Vagina (tissue), 2 donors: ENCODE data around the gene HNRNPAB. TPM values are rescaled to one million over a fixed set of nuclear protein-coding genes. Genes with fewer than 3 reads are reported as not detected.

Experiments
- DNase-seq, 2 donors: peaks; one replicate each; pipeline ENCODE4 v3.0.0-alpha.2; 2017; ENCODE audit errors: extremely low spot score in 2 of 2
- H3K27ac ChIP-seq: fragments of 200-600 bp; sonication (generic); one replicate; pipeline ENCODE4 v1.5.1; 2019
- H3K27me3 ChIP-seq: fragments of 200-600 bp; sonication (generic); one replicate; pipeline ENCODE4 v1.5.1; 2019
- H3K36me3 ChIP-seq, 2 donors: fragments of 200-600 bp; sonication (generic); one replicate each; pipeline ENCODE4 v1.5.1; 2017 to 2019
- H3K4me1 ChIP-seq: fragments of 200-600 bp; sonication (generic); one replicate; pipeline ENCODE4 v1.5.1; 2019
- H3K4me3 ChIP-seq, 2 donors: fragments of 200-600 bp; sonication (generic); 1 replicate in 1 of 2; 2 replicates in 1 of 2; pipeline ENCODE4 v1.5.1; 2016 to 2019
- H3K9me3 ChIP-seq: fragments of 200-600 bp; sonication (generic); one replicate; pipeline ENCODE4 v1.5.1; 2019
- POLR2A ChIP-seq, 2 donors: fragments of 450-650 bp; IDR thresholded peaks; one replicate each; pipeline ENCODE4 v1.6.1; 2017; ENCODE audit warnings: antibody characterized with exemption in 2 of 2, mild to moderate bottlenecking in 2 of 2, moderate library complexity in 2 of 2
- POLR2AphosphoS5 ChIP-seq, 2 donors: sonication (generic); formaldehyde crosslinking; IDR thresholded peaks; one replicate each; pipeline ENCODE4 v1.9.0; 2017; ENCODE audit warnings: antibody characterized with exemption in 2 of 2, mild to moderate bottlenecking in 2 of 2, low read depth in 1 of 2; ENCODE audit not compliant: insufficient read depth in 1 of 2
- intact Hi-C: fragments of 100-400 bp; cut with DNase I; formaldehyde crosslinking; loops from one replicate; pipeline ENCODE4 v1.15.1; 2023
- total RNA-seq: library from RNA; depleted of rRNA; stranded (reverse); fragments of >200 nt; gene quantifications from one replicate; pipeline ENCODE4 v1.2.3, GENCODE V29; 2016
- TF ChIP-seq, protein P1 (sequence below), 3 experiments: fragments of 450-650 bp in 2 of 3; fragments of 200-600 bp in 1 of 3; sonication (generic) in 1 of 3; IDR thresholded peaks; one replicate each; pipeline ENCODE4 v1.5.1; 2017 to 2019; ENCODE audit warnings: antibody characterized with exemption in 3 of 3, mild to moderate bottlenecking in 2 of 3, moderate library complexity in 2 of 3

Gene HNRNPAB
- total RNA-seq, 1 donor from 2014 or later: 92.6 TPM

DNA sequence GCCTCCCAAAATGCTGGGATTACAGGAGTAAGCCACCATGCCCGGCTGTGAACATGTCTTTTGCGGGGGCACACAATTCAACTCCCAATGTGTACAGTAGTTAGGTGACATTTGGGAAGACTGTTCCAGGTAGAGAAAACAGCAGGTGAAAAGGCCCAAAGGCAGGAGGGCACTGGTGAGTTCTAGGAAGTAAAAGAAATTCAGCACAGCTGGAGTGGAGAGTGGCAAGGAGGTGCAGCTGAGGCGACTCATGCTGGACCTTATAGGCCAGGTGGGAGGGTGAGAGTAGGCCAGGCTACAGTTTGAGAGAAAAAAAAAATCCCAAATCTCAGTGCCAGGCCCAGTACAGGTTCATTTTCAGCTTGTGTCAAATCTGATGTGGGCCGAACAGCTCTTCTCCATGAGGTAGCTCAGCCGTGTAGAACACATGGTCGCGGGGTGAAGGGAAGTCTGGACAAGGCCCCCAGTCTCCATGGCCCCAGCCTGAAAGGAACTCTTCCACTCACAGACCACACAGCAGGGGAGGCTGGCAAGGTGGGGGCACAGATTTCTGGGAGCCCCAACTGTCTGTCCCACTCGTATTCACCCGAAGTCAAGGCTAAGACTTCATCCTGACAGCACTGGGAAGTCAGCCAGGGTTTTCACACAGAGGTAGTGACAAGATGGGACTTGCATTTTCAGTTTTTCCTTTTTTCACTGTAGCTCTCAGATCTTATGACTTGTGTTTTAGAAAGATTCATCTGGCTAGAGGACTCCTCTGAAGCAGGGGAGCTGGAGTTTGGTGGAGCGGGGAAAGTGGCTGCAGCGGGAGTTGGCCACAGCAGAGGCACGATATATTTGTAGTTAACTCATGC is 4.5 kb upstream of the HNRNPAB start:
- intact Hi-C loops: no loop called here
- no peaks in the 10 kb centered on the region for H3K9me3 ChIP-seq
- TF ChIP-seq, protein P1, sequence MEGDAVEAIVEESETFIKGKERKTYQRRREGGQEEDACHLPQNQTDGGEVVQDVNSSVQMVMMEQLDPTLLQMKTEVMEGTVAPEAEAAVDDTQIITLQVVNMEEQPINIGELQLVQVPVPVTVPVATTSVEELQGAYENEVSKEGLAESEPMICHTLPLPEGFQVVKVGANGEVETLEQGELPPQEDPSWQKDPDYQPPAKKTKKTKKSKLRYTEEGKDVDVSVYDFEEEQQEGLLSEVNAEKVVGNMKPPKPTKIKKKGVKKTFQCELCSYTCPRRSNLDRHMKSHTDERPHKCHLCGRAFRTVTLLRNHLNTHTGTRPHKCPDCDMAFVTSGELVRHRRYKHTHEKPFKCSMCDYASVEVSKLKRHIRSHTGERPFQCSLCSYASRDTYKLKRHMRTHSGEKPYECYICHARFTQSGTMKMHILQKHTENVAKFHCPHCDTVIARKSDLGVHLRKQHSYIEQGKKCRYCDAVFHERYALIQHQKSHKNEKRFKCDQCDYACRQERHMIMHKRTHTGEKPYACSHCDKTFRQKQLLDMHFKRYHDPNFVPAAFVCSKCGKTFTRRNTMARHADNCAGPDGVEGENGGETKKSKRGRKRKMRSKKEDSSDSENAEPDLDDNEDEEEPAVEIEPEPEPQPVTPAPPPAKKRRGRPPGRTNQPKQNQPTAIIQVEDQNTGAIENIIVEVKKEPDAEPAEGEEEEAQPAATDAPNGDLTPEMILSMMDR (IDR thresholded peaks at IDR 0.05): no peak
- TF ChIP-seq POLR2A (IDR thresholded peaks at IDR 0.05): no peak
- no peak for TF ChIP-seq POLR2AphosphoS5 (IDR thresholded peaks at IDR 0.05; ENCODE audit: insufficient read depth in 1 of 2, low read depth in 1 of 2)
- peaks cover 14% of the 10 kb centered on the region for H3K4me1 ChIP-seq
- no peak for DNase-seq
- no peaks in the 10 kb centered on the region for H3K36me3 ChIP-seq
- H3K27me3 ChIP-seq: no peaks in the 10 kb centered on the region
- no peak overlapping the region for H3K4me3 ChIP-seq
- H3K27ac ChIP-seq: no peak overlapping the region

DNA sequence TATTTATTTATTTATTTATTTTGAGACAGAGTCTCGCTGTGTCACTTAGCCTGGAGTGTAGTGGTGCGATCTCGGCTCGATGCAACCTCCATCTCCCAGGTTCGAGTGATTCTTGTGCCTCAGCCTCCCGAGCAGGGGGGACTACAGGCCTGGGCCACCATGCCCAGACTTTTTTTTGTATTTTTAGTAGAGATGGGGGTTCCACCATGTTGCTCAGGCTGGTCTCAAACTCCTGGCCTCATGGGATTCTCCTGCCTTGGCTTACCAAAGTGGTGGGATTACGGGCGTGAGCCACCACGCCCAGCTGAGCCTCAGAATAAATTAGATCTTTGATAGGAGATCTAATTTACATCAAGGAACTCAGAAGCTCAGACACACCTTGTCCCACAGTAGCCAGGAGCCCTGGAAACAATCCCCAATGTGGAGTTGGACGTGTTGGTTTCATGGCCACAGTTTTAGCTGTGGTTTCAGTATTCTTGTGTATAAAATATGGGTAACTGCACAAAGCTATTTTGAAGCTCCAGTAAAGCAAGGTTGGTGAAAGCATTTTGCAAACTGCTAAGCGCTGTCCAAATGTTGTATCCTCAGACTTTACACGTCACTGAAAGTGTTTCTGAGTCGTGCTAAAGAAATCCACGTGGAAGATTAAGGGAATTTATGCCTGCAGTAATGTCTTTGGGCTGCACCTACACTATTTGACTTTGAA is 3.0 kb upstream of the HNRNPAB start:
- Histone ChIP-seq H3K36me3 (peaks cover 0 to 1% of the 10 kb centered on the region in 2 donors), H3K4me3 (no peak overlapping the region), H3K27ac (no peak overlapping the region), H3K9me3 (no peaks in the 10 kb centered on the region), H3K27me3 (no peaks in the 10 kb centered on the region), H3K4me1 (peaks cover 23% of the 10 kb centered on the region)
- intact Hi-C loops: no loop called here
- no peak for DNase-seq
- TF ChIP-seq POLR2A (IDR thresholded peaks at IDR 0.05) (no peak), POLR2AphosphoS5 (IDR thresholded peaks at IDR 0.05; ENCODE audit: insufficient read depth in 1 of 2, low read depth in 1 of 2) (no peak)
- TF ChIP-seq, protein P1 (IDR thresholded peaks at IDR 0.05): no peak

DNA sequence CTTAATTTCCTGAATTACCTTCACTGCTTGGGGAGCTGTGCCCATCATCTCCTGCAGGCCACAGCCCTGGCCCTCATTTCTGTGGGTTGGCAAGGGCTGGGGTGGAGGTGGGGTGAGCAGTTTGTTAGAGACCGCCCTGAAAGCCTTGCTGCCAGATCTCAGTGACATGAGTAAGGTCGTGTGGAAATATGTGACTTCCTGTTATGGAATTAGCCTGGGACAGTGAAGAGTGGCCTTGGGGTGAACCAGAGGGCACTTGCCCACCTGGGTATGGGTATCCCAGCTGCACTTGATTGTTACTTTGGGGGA is 2.5 kb upstream of the HNRNPAB start:
- TF ChIP-seq POLR2AphosphoS5 (IDR thresholded peaks at IDR 0.05; ENCODE audit: insufficient read depth in 1 of 2, low read depth in 1 of 2) (no peak), POLR2A (IDR thresholded peaks at IDR 0.05) (no peak)
- TF ChIP-seq, protein P1 (IDR thresholded peaks at IDR 0.05): no peak
- H3K27ac ChIP-seq: no peak overlapping the region
- no peak overlapping the region for H3K4me3 ChIP-seq
- no peaks in the 10 kb centered on the region for H3K27me3 ChIP-seq
- intact Hi-C loops: no loop called here
- H3K9me3 ChIP-seq: no peaks in the 10 kb centered on the region
- H3K4me1 ChIP-seq: peaks cover 28% of the 10 kb centered on the region
- no peak for DNase-seq
- peaks cover 0 to 6% of the 10 kb centered on the region in 2 donors for H3K36me3 ChIP-seq

DNA sequence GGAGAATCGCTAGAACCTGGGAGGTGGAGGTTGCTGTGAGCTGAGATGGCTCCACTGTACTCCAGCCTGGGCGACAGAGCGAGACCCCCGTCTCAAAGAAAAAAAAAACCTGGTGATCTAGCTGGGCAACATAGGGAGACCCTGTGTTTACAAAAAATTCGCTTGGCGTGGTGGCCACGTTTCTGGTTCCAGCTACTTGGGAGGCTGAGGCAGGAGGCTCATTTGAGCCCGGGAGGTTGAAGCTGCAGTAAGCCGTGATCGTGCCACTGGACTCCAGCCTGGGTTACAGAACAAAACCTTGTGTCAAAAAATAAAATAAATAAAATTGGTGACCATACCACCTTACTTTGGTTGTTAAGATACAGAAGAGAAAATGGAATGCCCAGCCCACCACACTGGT is 1.8 kb upstream of the HNRNPAB start:
- no peaks in the 10 kb centered on the region for H3K9me3 ChIP-seq
- H3K4me3 ChIP-seq: no peak overlapping the region
- H3K4me1 ChIP-seq: peaks cover 35% of the 10 kb centered on the region
- H3K27ac ChIP-seq: no peak overlapping the region
- no peak for DNase-seq
- peaks cover 0 to 13% of the 10 kb centered on the region in 2 donors for H3K36me3 ChIP-seq
- intact Hi-C loops: no loop called here
- TF ChIP-seq, protein P1 (IDR thresholded peaks at IDR 0.05): no peak
- no peak for TF ChIP-seq POLR2AphosphoS5 (IDR thresholded peaks at IDR 0.05; ENCODE audit: insufficient read depth in 1 of 2, low read depth in 1 of 2)
- H3K27me3 ChIP-seq: no peaks in the 10 kb centered on the region
